Hepatocyte (in vitro differentiated cells): ENCODE results near the gene ASTN2.

Source experiments
- EZH2 ChIP-seq: fragments of 200-600 bp; sonication (generic); IDR thresholded peaks from 2 replicates; pipeline ENCODE4 v1.6.1; 2016; ENCODE audit warnings: antibody characterized with exemption, mild to moderate bottlenecking, borderline replicate concordance
- EZH2phosphoT487 ChIP-seq: fragments of 200-600 bp; sonication (generic); IDR thresholded peaks from one replicate; pipeline ENCODE4 v1.6.1; 2018; ENCODE audit warnings: antibody characterized with exemption, mild to moderate bottlenecking, low read depth, moderate library complexity; ENCODE audit not compliant: unreplicated experiment, severe bottlenecking
- TF ChIP-seq, protein P1 (sequence below): fragments of 200-600 bp; sonication (generic); IDR thresholded peaks from 2 replicates; pipeline ENCODE4 v1.5.1; 2016; ENCODE audit warnings: antibody characterized with exemption, mild to moderate bottlenecking; ENCODE audit not compliant: poor library complexity

- no peak for TF ChIP-seq EZH2
- TF ChIP-seq, protein P1, sequence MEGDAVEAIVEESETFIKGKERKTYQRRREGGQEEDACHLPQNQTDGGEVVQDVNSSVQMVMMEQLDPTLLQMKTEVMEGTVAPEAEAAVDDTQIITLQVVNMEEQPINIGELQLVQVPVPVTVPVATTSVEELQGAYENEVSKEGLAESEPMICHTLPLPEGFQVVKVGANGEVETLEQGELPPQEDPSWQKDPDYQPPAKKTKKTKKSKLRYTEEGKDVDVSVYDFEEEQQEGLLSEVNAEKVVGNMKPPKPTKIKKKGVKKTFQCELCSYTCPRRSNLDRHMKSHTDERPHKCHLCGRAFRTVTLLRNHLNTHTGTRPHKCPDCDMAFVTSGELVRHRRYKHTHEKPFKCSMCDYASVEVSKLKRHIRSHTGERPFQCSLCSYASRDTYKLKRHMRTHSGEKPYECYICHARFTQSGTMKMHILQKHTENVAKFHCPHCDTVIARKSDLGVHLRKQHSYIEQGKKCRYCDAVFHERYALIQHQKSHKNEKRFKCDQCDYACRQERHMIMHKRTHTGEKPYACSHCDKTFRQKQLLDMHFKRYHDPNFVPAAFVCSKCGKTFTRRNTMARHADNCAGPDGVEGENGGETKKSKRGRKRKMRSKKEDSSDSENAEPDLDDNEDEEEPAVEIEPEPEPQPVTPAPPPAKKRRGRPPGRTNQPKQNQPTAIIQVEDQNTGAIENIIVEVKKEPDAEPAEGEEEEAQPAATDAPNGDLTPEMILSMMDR, result no peak
- TF ChIP-seq EZH2phosphoT487, result no peak
These were observed 250.3 kb downstream of the ASTN2 start for GRCh38 chr9:117164512-117164911.
